Neuron (in vitro differentiated cells): ENCODE data around the gene SUMF1.

Experiments
- H2AFZ ChIP-seq: one replicate; pipeline ENCODE4 v1.6.1; 2013; ENCODE audit warnings: low read depth, mild to moderate bottlenecking, inconsistent platforms, low read length, moderate library complexity
- H3K27me3 ChIP-seq: one replicate; pipeline ENCODE4 v1.6.1; 2013; ENCODE audit warnings: low read length; ENCODE audit not compliant: insufficient read depth
- H3K36me3 ChIP-seq: one replicate; pipeline ENCODE4 v1.6.1; 2013; ENCODE audit warnings: low read length; ENCODE audit not compliant: insufficient read depth
- H3K4me1 ChIP-seq: one replicate; pipeline ENCODE4 v1.6.1; 2013; ENCODE audit warnings: low read length; ENCODE audit not compliant: insufficient read depth
- H3K4me3 ChIP-seq: 2 replicates; pipeline ENCODE4 v1.5.1; 2013; ENCODE audit warnings: mild to moderate bottlenecking, low read length, moderate library complexity
- H3K9me3 ChIP-seq: one replicate; pipeline ENCODE4 v1.6.1; 2013; ENCODE audit warnings: low read length

Gene SUMF1

GRCh38 chr3:4362523-4362922 lies 104.5 kb downstream of the SUMF1 start:
- Histone ChIP-seq H2AFZ (no peak overlapping the region), H3K4me3 (no peak overlapping the region), H3K27me3 (no peaks in the 10 kb centered on the region), H3K36me3 (peaks cover 8% of the 10 kb centered on the region), H3K9me3 (peaks cover 3% of the 10 kb centered on the region), H3K4me1 (no peaks in the 10 kb centered on the region)

- Histone ChIP-seq H3K27me3 (no peaks in the 10 kb centered on the region), H3K36me3 (peaks cover 8% of the 10 kb centered on the region), H3K9me3 (peaks cover 3% of the 10 kb centered on the region), H3K4me1 (no peaks in the 10 kb centered on the region), H2AFZ (no peak overlapping the region), H3K4me3 (no peak overlapping the region)
Measured at GRCh38 chr3:4360817-4361216, 106.3 kb downstream of the SUMF1 start.

- Histone ChIP-seq H3K4me3 (no peak overlapping the region), H3K36me3 (peaks cover 8% of the 10 kb centered on the region), H3K9me3 (peaks cover 3% of the 10 kb centered on the region), H3K4me1 (no peaks in the 10 kb centered on the region), H3K27me3 (no peaks in the 10 kb centered on the region), H2AFZ (no peak overlapping the region)
Measured at GRCh38 chr3:4359805-4360502, 107.1 kb downstream of the SUMF1 start.

- H2AFZ ChIP-seq = no peak overlapping the region
- peaks cover 3% of the 10 kb centered on the region for H3K9me3 ChIP-seq
- H3K4me3 ChIP-seq = no peak overlapping the region
- no peaks in the 10 kb centered on the region for H3K4me1 ChIP-seq
- H3K27me3 ChIP-seq = no peaks in the 10 kb centered on the region
- peaks cover 8% of the 10 kb centered on the region for H3K36me3 ChIP-seq
Measured at GRCh38 chr3:4358273-4358672, 108.8 kb downstream of the SUMF1 start.

GRCh38 chr3:4356546-4357410 lies 110.3 kb downstream of the SUMF1 start:
- Histone ChIP-seq H3K27me3 (no peaks in the 10 kb centered on the region), H2AFZ (no peak overlapping the region), H3K4me1 (no peaks in the 10 kb centered on the region), H3K4me3 (no peak overlapping the region), H3K36me3 (peaks cover 5% of the 10 kb centered on the region), H3K9me3 (peaks cover 1% of the 10 kb centered on the region)

- Histone ChIP-seq H2AFZ (no peak overlapping the region), H3K9me3 (no peaks in the 10 kb centered on the region), H3K4me3 (no peak overlapping the region), H3K4me1 (no peaks in the 10 kb centered on the region), H3K36me3 (peaks cover 1% of the 10 kb centered on the region), H3K27me3 (no peaks in the 10 kb centered on the region)
Measured at GRCh38 chr3:4356220-4356540, 110.9 kb downstream of the SUMF1 start.

GRCh38 chr3:4355401-4356219 lies 111.5 kb downstream of the SUMF1 start:
- no peaks in the 10 kb centered on the region for H3K36me3 ChIP-seq
- no peak overlapping the region for H2AFZ ChIP-seq
- H3K9me3 ChIP-seq = no peaks in the 10 kb centered on the region
- no peaks in the 10 kb centered on the region for H3K27me3 ChIP-seq
- no peak overlapping the region for H3K4me3 ChIP-seq
- no peaks in the 10 kb centered on the region for H3K4me1 ChIP-seq

GRCh38 chr3:4351872-4352271 lies 115.2 kb downstream of the SUMF1 start:
- no peaks in the 10 kb centered on the region for H3K9me3 ChIP-seq
- H2AFZ ChIP-seq = no peak overlapping the region
- no peaks in the 10 kb centered on the region for H3K4me1 ChIP-seq
- no peaks in the 10 kb centered on the region for H3K27me3 ChIP-seq
- H3K36me3 ChIP-seq = no peaks in the 10 kb centered on the region
- H3K4me3 ChIP-seq = no peak overlapping the region

GRCh38 chr3:4351164-4351855 lies 115.8 kb downstream of the SUMF1 start:
- H2AFZ ChIP-seq = no peak overlapping the region
- H3K4me3 ChIP-seq = no peak overlapping the region
- H3K27me3 ChIP-seq = no peaks in the 10 kb centered on the region
- H3K4me1 ChIP-seq = no peaks in the 10 kb centered on the region
- H3K9me3 ChIP-seq = no peaks in the 10 kb centered on the region
- H3K36me3 ChIP-seq = no peaks in the 10 kb centered on the region

- Histone ChIP-seq H3K4me3 (no peak overlapping the region), H3K36me3 (no peaks in the 10 kb centered on the region), H2AFZ (no peak overlapping the region), H3K27me3 (no peaks in the 10 kb centered on the region), H3K4me1 (no peaks in the 10 kb centered on the region), H3K9me3 (no peaks in the 10 kb centered on the region)
Measured at GRCh38 chr3:4350789-4351163, 116.3 kb downstream of the SUMF1 start.

- peaks cover 12% of the 10 kb centered on the region for H3K4me1 ChIP-seq
- H2AFZ ChIP-seq = no peak overlapping the region
- H3K27me3 ChIP-seq = no peaks in the 10 kb centered on the region
- no peak overlapping the region for H3K4me3 ChIP-seq
- H3K36me3 ChIP-seq = no peaks in the 10 kb centered on the region
- peaks cover 3% of the 10 kb centered on the region for H3K9me3 ChIP-seq
Measured at GRCh38 chr3:4343258-4343657, 123.8 kb downstream of the SUMF1 start.

GRCh38 chr3:4341336-4341675 lies 125.8 kb downstream of the SUMF1 start:
- no peak overlapping the region for H3K4me3 ChIP-seq
- no peak overlapping the region for H2AFZ ChIP-seq
- no peaks in the 10 kb centered on the region for H3K27me3 ChIP-seq
- H3K4me1 ChIP-seq = peaks cover 12% of the 10 kb centered on the region
- no peaks in the 10 kb centered on the region for H3K36me3 ChIP-seq
- H3K9me3 ChIP-seq = peaks cover 3% of the 10 kb centered on the region
